Measurements from ENCODE around the gene CD84. TPM values are rescaled to one million over a fixed set of nuclear protein-coding genes. Genes with fewer than 3 reads are reported as not detected.
"Not testable (repeated sequence)": the region's sequence is repeated elsewhere in the genome, so short reads cannot be mapped to it uniquely, and the experiment has no call there.

Gene CD84
- total RNA-seq, 1 experiment from 2014 or later, result not detected

DNA sequence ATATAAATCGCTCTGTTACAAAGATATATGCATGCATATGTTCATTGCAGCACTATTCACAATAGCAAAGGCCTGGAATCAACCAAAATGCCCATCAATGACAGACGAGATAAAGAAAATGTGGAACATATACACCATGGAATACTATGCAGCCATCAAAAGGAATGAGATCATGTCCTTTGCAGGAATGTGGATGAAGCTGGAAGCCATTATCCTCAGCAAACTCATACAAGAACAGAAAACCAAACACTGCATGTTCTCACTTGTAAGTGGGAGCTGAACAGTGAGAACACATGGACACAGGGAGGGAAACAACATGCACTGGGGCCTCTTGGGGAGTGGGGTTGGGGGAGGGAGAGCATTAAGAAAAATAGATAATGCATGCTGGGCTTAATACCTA lies 61.8 kb downstream of the CD84 start:
- DNase-seq (ENCODE audit: low read depth), result not testable (repeated sequence)

DNA sequence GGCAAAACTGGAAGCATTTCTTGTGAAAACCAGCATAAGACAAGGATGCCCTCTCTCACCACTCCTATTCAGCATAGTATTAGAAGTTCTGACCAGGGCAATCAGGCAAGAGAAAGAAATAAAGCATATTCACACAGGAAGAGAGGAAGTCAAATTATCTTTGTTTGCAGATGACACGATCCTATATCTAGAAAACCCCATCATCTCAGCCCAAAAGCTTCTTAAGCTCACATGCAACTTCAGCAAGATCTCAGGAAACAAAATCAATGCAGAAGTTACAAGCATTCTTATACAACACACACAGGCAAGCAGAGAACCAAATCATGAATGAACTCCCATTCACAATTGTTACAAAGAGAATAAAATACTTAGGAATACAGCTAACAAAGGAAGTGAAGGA lies 63.4 kb downstream of the CD84 start:
- DNase-seq (ENCODE audit: low read depth), result not testable (repeated sequence)

DNA sequence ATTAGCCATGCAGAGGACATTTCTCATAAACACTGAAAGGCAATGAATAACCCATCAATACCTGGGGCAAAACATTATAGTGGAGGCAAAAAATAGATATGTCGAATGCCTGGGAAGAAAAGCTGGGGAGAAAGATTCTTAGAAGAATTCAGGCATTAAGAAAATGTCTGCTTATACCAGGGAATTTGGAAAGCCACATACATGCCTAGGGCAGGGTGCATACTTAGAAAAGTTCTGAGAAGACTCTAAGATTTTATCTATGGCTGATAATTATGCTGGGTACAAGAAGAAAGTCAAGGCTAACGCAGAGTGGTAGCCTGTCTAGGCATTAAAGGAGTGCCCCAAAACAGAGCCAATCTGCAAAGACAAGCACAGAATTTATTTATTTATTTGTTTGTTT lies 74.6 kb downstream of the CD84 start:
- no peak for DNase-seq (ENCODE audit: low read depth)

DNA sequence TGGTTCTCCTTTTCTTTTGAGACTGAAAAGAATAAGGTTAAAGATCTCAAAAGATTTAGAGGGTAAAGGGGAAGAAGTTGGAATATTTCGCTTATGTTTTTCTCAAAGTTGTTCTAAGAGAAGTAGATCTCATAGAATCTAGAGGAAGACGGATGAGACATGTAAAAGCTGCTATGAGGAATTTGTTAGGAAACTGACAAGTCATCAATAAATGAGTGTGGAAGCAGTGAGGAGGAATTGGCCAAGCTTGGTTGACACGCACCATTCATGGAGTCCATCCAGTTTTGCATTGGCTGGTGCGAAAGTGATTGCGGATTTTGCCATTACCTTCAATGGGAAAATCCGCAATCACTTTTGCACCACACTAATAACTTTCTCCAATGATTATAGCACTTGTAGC lies 76.2 kb downstream of the CD84 start:
- no peak for DNase-seq (ENCODE audit: low read depth)

DNA sequence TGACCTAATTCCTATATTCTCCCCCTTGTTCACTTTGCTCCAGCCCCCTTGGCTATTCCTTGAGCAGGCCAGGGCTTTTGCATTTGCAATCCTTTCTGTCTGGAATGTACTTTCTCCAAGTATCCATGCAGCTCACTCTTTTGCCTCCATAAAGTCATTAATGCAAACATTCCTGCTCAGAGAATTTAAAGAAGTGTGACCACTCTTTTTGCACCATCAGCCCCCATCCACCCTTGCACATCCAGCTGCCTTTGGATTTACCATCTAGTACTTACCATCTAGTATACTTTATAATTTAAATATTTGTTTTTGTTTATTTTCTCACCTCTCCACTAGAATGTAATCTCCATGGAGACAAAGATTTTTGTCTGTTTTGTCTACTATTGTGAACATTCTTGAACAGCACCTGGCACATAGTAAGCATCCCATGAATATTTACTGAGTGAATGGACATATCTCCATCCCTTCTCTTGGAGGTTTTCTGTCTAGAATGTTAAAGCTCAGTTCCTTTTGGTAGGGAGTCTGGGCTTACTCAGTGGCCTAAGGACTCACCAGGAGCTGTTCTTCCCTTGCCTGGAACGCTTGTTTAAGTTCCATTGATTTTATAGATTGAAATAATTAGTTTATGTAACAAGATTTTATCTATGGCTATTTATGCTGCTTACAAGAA lies 78.8 kb downstream of the CD84 start:
- DNase-seq (ENCODE audit: low read depth), result no peak

DNA sequence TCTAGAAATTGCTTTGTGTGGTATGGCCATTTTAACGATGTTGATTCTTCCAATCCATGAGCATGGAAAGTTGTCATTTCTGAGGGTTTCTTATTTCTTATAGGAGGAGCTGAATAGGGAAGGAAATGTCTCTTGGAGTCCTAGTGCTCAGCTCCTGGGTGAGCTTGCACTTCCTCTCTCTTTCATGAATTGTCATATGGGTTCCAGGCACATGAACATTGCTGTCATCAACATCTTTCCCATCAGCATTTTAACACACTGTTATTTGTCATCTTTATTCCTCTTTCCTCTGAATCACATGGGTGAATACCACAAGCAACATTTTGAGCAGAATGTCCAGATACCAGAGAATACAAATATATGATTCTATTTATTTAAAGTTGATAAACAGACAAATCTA lies 79.7 kb downstream of the CD84 start:
- DNase-seq (ENCODE audit: low read depth), result no peak

DNA sequence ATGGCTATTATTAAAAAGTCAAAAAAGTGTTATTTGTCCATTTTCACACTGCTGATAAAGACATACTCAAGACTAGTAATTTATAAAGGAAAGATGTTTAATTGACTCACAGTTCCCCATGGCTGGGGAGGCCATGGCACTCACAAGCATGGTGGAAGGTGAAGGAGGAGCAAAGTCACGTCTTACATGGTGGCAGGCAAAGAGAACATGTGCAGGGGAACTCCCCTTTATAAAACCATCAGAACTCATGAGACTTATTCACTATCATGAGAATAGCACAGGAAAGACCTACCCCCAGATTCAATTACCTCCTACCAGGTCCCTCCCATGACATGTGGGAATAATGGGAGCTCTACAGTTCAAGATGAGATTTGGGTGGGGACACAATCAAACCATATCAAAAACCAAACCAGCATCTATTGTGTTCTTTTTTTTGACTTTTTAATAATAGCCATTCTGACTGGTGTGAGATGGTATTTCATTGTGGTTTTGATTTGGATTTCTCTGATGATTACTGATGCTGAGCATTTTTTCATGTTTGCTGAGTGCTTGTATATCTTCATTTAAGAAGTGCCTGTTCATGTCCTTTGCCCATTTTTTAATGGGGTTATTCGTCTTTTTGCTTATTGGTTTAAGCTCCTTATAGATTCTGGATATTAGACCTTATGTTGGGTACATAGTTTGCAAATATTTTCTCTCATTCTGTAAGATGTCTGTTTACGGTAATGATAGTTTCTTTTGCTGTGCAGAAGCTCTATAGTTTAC lies 80.8 kb downstream of the CD84 start:
- not testable (repeated sequence) for DNase-seq (ENCODE audit: low read depth)

DNA sequence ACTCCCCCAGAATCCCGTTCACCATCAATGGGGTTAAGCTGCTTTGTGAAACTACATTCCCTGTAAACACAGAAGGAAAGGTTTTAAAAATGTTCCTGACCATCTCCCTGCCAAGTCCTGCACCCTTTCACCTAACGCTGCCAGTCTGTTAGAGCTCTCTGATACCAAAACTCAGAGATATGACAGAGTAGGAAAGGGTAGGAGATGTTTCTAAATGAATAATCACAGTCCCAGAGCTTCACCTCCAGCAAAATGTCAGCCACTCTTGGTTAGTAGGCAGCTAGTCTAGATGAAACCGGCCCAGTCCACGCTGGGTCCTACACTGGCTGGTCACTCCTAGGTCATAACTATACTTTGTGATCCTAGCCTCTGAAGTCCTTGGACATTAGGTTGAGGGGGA lies 83.0 kb downstream of the CD84 start:
- DNase-seq (ENCODE audit: low read depth), result no peak

DNA sequence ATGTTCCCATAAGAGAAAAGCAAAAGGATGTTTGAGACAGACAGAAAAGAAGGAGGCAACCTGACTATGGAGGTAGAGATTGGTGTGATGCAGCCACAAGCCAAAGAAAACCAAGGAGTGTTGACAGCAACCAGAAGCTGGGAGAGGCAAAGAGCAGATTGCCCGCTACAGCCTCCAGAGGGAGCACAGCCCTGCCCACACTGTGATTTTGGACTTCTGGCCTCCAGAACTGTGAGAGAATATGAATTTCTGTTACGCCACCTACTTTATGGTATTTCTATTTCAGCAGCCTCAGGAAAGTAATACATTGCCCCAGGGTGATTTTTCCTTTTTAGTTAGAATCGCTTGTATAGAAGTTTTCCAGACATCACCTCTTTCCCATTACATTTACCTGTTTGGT lies 84.7 kb downstream of the CD84 start:
- DNase-seq (ENCODE audit: low read depth), result peak; percentile 7

DNA sequence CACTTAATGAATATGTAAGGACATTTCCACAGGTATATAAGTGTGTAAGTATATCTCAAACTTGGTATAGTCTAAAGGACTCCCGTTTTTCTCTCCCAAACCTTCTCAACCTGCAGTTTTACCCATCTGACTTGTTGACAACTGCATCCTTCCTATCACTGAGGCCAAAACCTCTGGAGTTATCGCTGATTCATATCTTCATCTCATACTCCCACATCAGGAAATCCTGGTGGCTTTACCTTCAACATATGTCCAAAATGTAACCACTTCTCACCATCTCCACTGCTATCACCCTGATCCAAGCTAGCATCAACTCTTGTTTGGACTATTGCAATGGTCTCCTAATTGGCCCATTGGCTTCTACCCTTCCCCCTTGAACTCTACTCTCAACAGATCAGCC lies 86.7 kb downstream of the CD84 start:
- DNase-seq (ENCODE audit: low read depth), result no peak

DNA sequence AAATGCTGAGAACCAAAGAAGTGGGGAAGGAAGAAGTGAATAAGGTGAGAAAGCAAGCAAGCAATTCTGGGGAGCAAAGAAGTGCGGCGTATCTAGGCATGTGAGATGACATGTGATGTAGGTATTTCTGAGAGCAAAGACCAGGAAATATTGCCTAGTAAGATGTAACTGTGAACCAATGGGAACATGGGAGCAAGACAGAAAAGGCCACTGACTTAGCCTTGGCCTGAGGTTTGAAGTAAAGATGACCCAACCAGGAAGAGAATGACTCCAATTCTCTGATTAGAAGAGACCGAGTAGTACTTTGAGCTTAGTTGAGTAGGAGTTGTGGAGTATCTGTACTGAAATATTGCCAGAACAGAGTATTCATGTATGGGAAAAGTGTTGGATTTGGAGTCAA lies 87.3 kb downstream of the CD84 start:
- DNase-seq (ENCODE audit: low read depth), result no peak

Other genes with a start within 250 kb of the CD84 start
- 115 and 133 TPM in 2 replicates for gene COPA, start 236.2 kb downstream of the CD84 start, total RNA-seq (2014; rRNA removed; shearing (Covaris generic))
- gene NCSTN, start 236.1 kb downstream of the CD84 start, total RNA-seq (2014; rRNA removed; shearing (Covaris generic)), result 40.0 and 49.0 TPM in 2 replicates
- 0.18 TPM in 1 of 2 replicates, not detected in the other for gene NHLH1, start 212.4 kb downstream of the CD84 start, total RNA-seq (2014; rRNA removed; shearing (Covaris generic))
- 2.1 and 2.5 TPM in 2 replicates for gene VANGL2, start 178.9 kb downstream of the CD84 start, total RNA-seq (2014; rRNA removed; shearing (Covaris generic))
- not detected in 2 replicates for gene SLAMF6, start 56.2 kb downstream of the CD84 start, total RNA-seq (2014; rRNA removed; shearing (Covaris generic))
- gene SLAMF1, start 67.5 kb upstream of the CD84 start, total RNA-seq (2014; rRNA removed; shearing (Covaris generic)), result 0.03 TPM in 1 of 2 replicates, not detected in the other
- not detected in 2 replicates for gene CD48, start 132.3 kb upstream of the CD84 start, total RNA-seq (2014; rRNA removed; shearing (Covaris generic))
- gene SLAMF7, start 159.8 kb upstream of the CD84 start, total RNA-seq (2014; rRNA removed; shearing (Covaris generic)), result 4.2 and 9.8 TPM in 2 replicates
- not detected in 2 replicates for gene LY9, start 216.7 kb upstream of the CD84 start, total RNA-seq (2014; rRNA removed; shearing (Covaris generic))